Measurements from ENCODE around the gene OR2F2.

- TF ChIP-seq CTCF (IDR thresholded peaks at IDR 0.05; ENCODE audit: low read depth, low read length) (no peak), EZH2phosphoT487 (IDR thresholded peaks at IDR 0.05; ENCODE audit: low read depth) (no peak)
Measured at GRCh38 chr7:143934526-143935325, at the start of gene OR2F2.
